ENCODE data around the gene TMEM266. TPM values are rescaled to one million over a fixed set of nuclear protein-coding genes. Genes with fewer than 3 reads are reported as not detected.

The TMEM266 gene
- polyA plus RNA-seq, 3 donors, result not detected

- no peaks in the 10 kb centered on the region for H3K4me1 ChIP-seq (ENCODE audit: control insufficient read depth in 1 of 2, insufficient read depth in 2 of 2, low read length in 2 of 2)
- no peaks in the 10 kb centered on the region for H3K79me2 ChIP-seq (ENCODE audit: insufficient read depth, low read length)
- H3K9me3 ChIP-seq (replicated peaks in 1 of 2; ENCODE audit: control insufficient read depth in 1 of 2, insufficient read depth in 1 of 2, low read length in 2 of 2), result no peaks in the 10 kb centered on the region
- TF ChIP-seq CTCF (IDR thresholded peaks at IDR 0.05), result peak; percentile 39
- no peak overlapping the region for H3K4me3 ChIP-seq (replicated peaks in 1 of 3; ENCODE audit: low read depth in 2 of 3, low read length in 3 of 3)
- no peak overlapping the region for H3K4me2 ChIP-seq (replicated peaks; ENCODE audit: extremely low read depth, low read length, poor library complexity, severe bottlenecking)
- no peak overlapping the region for H3K4me3 Mint-ChIP-seq
- intact Hi-C loops (cut with micrococcal nuclease), result no loop called here
- peaks cover 11% of the 10 kb centered on the region for H4K20me1 ChIP-seq (ENCODE audit: insufficient read depth, low read length)
- peak in 1 of 3 donors; percentile 14 for DNase-seq
- peaks cover 17 to 19% of the 10 kb centered on the region in 2 donors for H3K36me3 Mint-ChIP-seq
- H2AFZ ChIP-seq (ENCODE audit: insufficient read depth, low read depth, low read length, poor library complexity, severe bottlenecking), result no peak overlapping the region
- no peaks in the 10 kb centered on the region for H3K27me3 Mint-ChIP-seq (ENCODE audit: low read depth in 3 of 3)
- H3K27ac Mint-ChIP-seq, result no peak overlapping the region
- peaks cover 0 to 7% (median 0%) of the 10 kb centered on the region in 7 donors for H3K9me3 Mint-ChIP-seq
- H3K9ac ChIP-seq (ENCODE audit: insufficient read depth, low read length, poor library complexity, severe bottlenecking), result no peak overlapping the region
- no peaks in the 10 kb centered on the region for H3K4me1 Mint-ChIP-seq
- WGBS (ENCODE audit: insufficient coverage), result 80% methylated on average over 1 of the region's 3 CpGs
- H3K36me3 ChIP-seq (replicated peaks in 1 of 2; ENCODE audit: control insufficient read depth in 1 of 2, insufficient read depth in 2 of 2, low read length in 2 of 2), result peaks cover 19 to 33% of the 10 kb centered on the region in 2 donors
- no peak overlapping the region for H3K27ac ChIP-seq (ENCODE audit: low read depth in 1 of 2, low read length in 2 of 2)
- H3K27me3 ChIP-seq (ENCODE audit: control insufficient read depth in 2 of 2, insufficient read depth in 2 of 2, low read length in 2 of 2), result no peaks in the 10 kb centered on the region
Observed at GRCh38 chr15:76235186-76235826, 175.5 kb downstream of the TMEM266 start.

GRCh38 chr15:76236350-76236749 is 176.6 kb downstream of the TMEM266 start:
- no peak overlapping the region for H3K9ac ChIP-seq (ENCODE audit: insufficient read depth, low read length, poor library complexity, severe bottlenecking)
- no peak for TF ChIP-seq CTCF (IDR thresholded peaks at IDR 0.05)
- intact Hi-C loops (cut with micrococcal nuclease), result no loop called here
- no peak overlapping the region for H3K4me2 ChIP-seq (replicated peaks; ENCODE audit: extremely low read depth, low read length, poor library complexity, severe bottlenecking)
- peaks cover 9 to 28% of the 10 kb centered on the region in 2 donors for H3K36me3 ChIP-seq (replicated peaks in 1 of 2; ENCODE audit: control insufficient read depth in 1 of 2, insufficient read depth in 2 of 2, low read length in 2 of 2)
- Mint-ChIP-seq H3K4me3 (no peak overlapping the region), H3K4me1 (no peaks in the 10 kb centered on the region), H3K9me3 (no peaks in the 10 kb centered on the region), H3K27ac (no peak overlapping the region), H3K36me3 (peaks cover 11 to 14% of the 10 kb centered on the region in 2 donors), H3K27me3 (ENCODE audit: low read depth in 3 of 3) (no peaks in the 10 kb centered on the region)
- H2AFZ ChIP-seq (ENCODE audit: insufficient read depth, low read depth, low read length, poor library complexity, severe bottlenecking), result no peak overlapping the region
- H3K4me3 ChIP-seq (replicated peaks in 1 of 3; ENCODE audit: low read depth in 2 of 3, low read length in 3 of 3), result no peak overlapping the region
- H4K20me1 ChIP-seq (ENCODE audit: insufficient read depth, low read length), result peaks cover 11% of the 10 kb centered on the region
- no peaks in the 10 kb centered on the region for H3K27me3 ChIP-seq (ENCODE audit: control insufficient read depth in 2 of 2, insufficient read depth in 2 of 2, low read length in 2 of 2)
- no peaks in the 10 kb centered on the region for H3K9me3 ChIP-seq (replicated peaks in 1 of 2; ENCODE audit: control insufficient read depth in 1 of 2, insufficient read depth in 1 of 2, low read length in 2 of 2)
- no peaks in the 10 kb centered on the region for H3K4me1 ChIP-seq (ENCODE audit: control insufficient read depth in 1 of 2, insufficient read depth in 2 of 2, low read length in 2 of 2)
- no peak overlapping the region for H3K27ac ChIP-seq (ENCODE audit: low read depth in 1 of 2, low read length in 2 of 2)
- WGBS (ENCODE audit: insufficient coverage), result no CpG with 5 or more reads among the region's 2 CpGs
- DNase-seq, result no peak
- H3K79me2 ChIP-seq (ENCODE audit: insufficient read depth, low read length), result no peaks in the 10 kb centered on the region

Measured in CD14-positive monocyte (primary cell).